ENCODE data around the gene SWT1.

SWT1 gene

GRCh38 chr1:185328255-185328654 is 171.3 kb downstream of the SWT1 start:
- no peak for TF ChIP-seq CTCF (IDR thresholded peaks at IDR 0.05)

GRCh38 chr1:185334182-185334581 is 177.2 kb downstream of the SWT1 start:
- no peak for TF ChIP-seq CTCF (IDR thresholded peaks at IDR 0.05)

- no peak for TF ChIP-seq CTCF (IDR thresholded peaks at IDR 0.05)
Observed at GRCh38 chr1:185337246-185337645, 180.3 kb downstream of the SWT1 start.

GRCh38 chr1:185338719-185339622 is 182.0 kb downstream of the SWT1 start:
- no peak for TF ChIP-seq CTCF (IDR thresholded peaks at IDR 0.05)

- TF ChIP-seq CTCF (IDR thresholded peaks at IDR 0.05): no peak
Observed at GRCh38 chr1:185341196-185341781, 184.3 kb downstream of the SWT1 start.
